Activated CD8-positive, alpha-beta memory T cell treated with anti-CD3 and anti-CD28 coated beads, Interleukin-2, amount 10 ng/mL, durations not matched to agents 7 days and 5 days (primary cell): ENCODE measurements around the gene LINGO4. TPM values are rescaled to one million over a fixed set of nuclear protein-coding genes. Genes with fewer than 3 reads are reported as not detected.

Experiments
- ATAC-seq: fragments of 150-1000 bp; cut with Tn5 transposase; one replicate; pipeline ENCODE4 v1.10.0; 2021; ENCODE audit warnings: moderate library complexity
- CTCF ChIA-PET: fragments of 350-600 bp; sonication (Branson Sonifier 250); formaldehyde crosslinking; loops from one replicate; lab custom pipeline; 2021; ENCODE audit warnings: antibody characterized with exemption; lab: Charles Lee
- DNase-seq: peaks from one replicate; pipeline ENCODE4 v3.0.0-alpha.2; 2020
- H3K27ac Mint-ChIP-seq: one replicate; pipeline ENCODE4 v1.8.0; 2021; ENCODE audit warnings: mild to moderate bottlenecking, mixed read lengths
- H3K27me3 Mint-ChIP-seq: one replicate; pipeline ENCODE4 v1.8.0; 2021; ENCODE audit warnings: mixed read lengths
- H3K36me3 Mint-ChIP-seq: one replicate; pipeline ENCODE4 v1.8.0; 2021; ENCODE audit warnings: mild to moderate bottlenecking, mixed read lengths
- H3K4me1 Mint-ChIP-seq: one replicate; pipeline ENCODE4 v1.8.0; 2021; ENCODE audit warnings: mixed read lengths
- H3K4me3 Mint-ChIP-seq: one replicate; pipeline ENCODE4 v1.8.0; 2021; ENCODE audit warnings: mild to moderate bottlenecking, moderate library complexity, mixed read lengths
- H3K9me3 Mint-ChIP-seq: one replicate; pipeline ENCODE4 v1.8.0; 2022; ENCODE audit warnings: low read depth, mixed read lengths
- total RNA-seq, 2 experiments: library from RNA; stranded (reverse); gene quantifications; one replicate each; pipeline ENCODE4 v1.2.3, GENCODE V29; 2021

LINGO4 gene
- total RNA-seq, 2 experiments from 2014 or later = 0.07 to 0.15 TPM

DNA sequence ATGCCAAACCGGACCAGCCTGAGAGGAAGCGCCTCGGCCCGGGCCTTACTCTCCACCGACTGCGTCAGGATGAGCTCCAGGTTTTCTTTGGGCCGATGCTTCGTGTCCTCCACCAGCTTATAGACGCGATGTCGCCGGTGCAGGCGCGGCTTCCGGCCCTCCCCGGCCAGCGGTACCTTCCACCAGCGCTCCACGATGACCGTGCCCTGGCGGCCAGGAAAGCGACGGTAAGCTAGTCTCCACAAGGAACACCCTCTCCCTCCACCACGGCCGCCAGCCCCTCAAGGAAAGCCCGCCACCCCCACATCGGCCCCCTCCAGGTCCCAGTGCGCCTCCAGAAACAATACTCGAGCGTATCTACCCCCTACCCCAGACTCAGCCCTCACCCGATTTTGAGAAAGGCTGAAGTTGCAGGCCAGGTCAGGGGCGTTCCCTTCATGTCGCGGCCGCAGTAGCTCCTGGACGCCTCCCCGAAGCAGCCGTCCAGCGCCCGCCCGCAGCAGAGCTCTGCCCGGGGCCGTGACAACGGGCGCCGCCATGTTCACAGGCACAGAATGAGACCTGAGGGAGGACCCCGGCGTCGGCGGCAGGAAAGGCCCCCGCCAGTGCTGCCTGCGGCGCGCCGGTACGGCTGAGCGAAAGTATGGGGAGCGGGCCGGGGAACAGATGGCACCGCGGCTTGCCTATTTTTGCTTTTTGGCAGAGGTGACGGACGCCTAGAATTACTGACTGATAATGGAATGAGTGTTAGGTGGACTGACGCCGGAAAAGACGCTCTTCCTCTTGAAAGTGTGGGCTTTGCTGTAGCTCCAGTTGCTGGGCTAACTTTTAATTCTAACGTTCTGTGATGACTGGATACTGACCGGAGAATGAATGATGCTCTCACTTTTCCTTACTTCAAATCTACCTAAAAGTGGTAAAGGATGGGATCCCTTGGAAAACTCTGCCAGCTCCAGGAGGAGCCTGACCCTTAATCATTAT is 42.0 kb downstream of the LINGO4 start, which contains the start of gene MRPL9:
TSS of gene MRPL9 (minus strand) at position 556 of the 981 bp plus-strand sequence. CDS start at position 539, 17 bp downstream.
- peak within 1 kb of the TSS; percentile 93 for H3K4me3 Mint-ChIP-seq
- peaks cover 26% of the 10 kb centered on the region for H3K36me3 Mint-ChIP-seq
- CTCF ChIA-PET = interaction anchor here (0.8 to 1.9 kb wide), 10 partner anchors 15 to 228 kb away, joined by 3 to 7 read pairs (median 4); partner anchors contain the start of gene C2CD4D
- peak; percentile 91 for DNase-seq
- peak within 1 kb of the TSS; percentile 98 for H3K27ac Mint-ChIP-seq
- no peaks in the 10 kb centered on the region for H3K27me3 Mint-ChIP-seq
- peak; percentile 99 for ATAC-seq
- no peaks in the 10 kb centered on the region for H3K9me3 Mint-ChIP-seq
- H3K4me1 Mint-ChIP-seq = peaks cover 33% of the 10 kb centered on the region

- H3K27ac Mint-ChIP-seq = peak overlapping the region; percentile 34
- CTCF ChIA-PET = no interaction called here
- peaks cover 42% of the 10 kb centered on the region for H3K4me1 Mint-ChIP-seq
- H3K4me3 Mint-ChIP-seq = no peak overlapping the region
- H3K9me3 Mint-ChIP-seq = no peaks in the 10 kb centered on the region
- H3K27me3 Mint-ChIP-seq = no peaks in the 10 kb centered on the region
- peaks cover 28% of the 10 kb centered on the region for H3K36me3 Mint-ChIP-seq
- DNase-seq = no peak
- no peak for ATAC-seq
Observed at GRCh38 chr1:151760597-151761385, 44.4 kb downstream of the LINGO4 start.

GRCh38 chr1:151759241-151759640 is 46.0 kb downstream of the LINGO4 start:
- peaks cover 28% of the 10 kb centered on the region for H3K36me3 Mint-ChIP-seq
- DNase-seq (no peak), ATAC-seq (no peak)
- H3K27me3 Mint-ChIP-seq = no peaks in the 10 kb centered on the region
- H3K4me1 Mint-ChIP-seq = peaks cover 39% of the 10 kb centered on the region
- H3K9me3 Mint-ChIP-seq = no peaks in the 10 kb centered on the region
- H3K4me3 Mint-ChIP-seq = no peak overlapping the region
- H3K27ac Mint-ChIP-seq = no peak overlapping the region
- CTCF ChIA-PET = interaction anchor here (1.2 to 1.3 kb wide), 2 partner anchors 24 to 61 kb away, joined by 3 to 5 read pairs; no protein-coding TSS in a partner anchor

- H3K4me1 Mint-ChIP-seq = peaks cover 20% of the 10 kb centered on the region
- peak overlapping the region; percentile 28 for H3K27ac Mint-ChIP-seq
- CTCF ChIA-PET = interaction anchor here (0.8 kb wide), 1 partner anchor 33 kb away, joined by 3 read pairs; no protein-coding TSS in a partner anchor
- no peak overlapping the region for H3K4me3 Mint-ChIP-seq
- peaks cover 21% of the 10 kb centered on the region for H3K36me3 Mint-ChIP-seq
- DNase-seq (no peak), ATAC-seq (peak; percentile 49)
- peaks cover 4% of the 10 kb centered on the region for H3K27me3 Mint-ChIP-seq
- no peaks in the 10 kb centered on the region for H3K9me3 Mint-ChIP-seq
Observed at GRCh38 chr1:151756291-151756690, 48.9 kb downstream of the LINGO4 start.

Other genes starting within 250 kb of the LINGO4 start
- gene SNX27, start 193.4 kb downstream of the LINGO4 start, total RNA-seq = 10 to 100 TPM; 26.0 to 27.7 TPM
- not detected for gene CELF3, start 88.6 kb downstream of the LINGO4 start, total RNA-seq
- not detected for gene RIIAD1, start 83.9 kb downstream of the LINGO4 start, total RNA-seq
- 100 to 1,000 TPM; 111 to 127 TPM for gene MRPL9, start 41.9 kb downstream of the LINGO4 start, total RNA-seq
- gene TDRKH, start 14.9 kb downstream of the LINGO4 start, total RNA-seq = 10 to 100 TPM; 16.4 to 17.1 TPM
- gene RORC, start 26.4 kb upstream of the LINGO4 start, total RNA-seq = 1 to 10 TPM in 1 of 2 experiments, under 1 TPM in 1; 0.30 to 1.3 TPM
- under 1 TPM; 0.33 to 0.96 TPM for gene C2CD4D, start 34.4 kb upstream of the LINGO4 start, total RNA-seq
- gene THEM5, start 48.3 kb upstream of the LINGO4 start, total RNA-seq = not detected
- 10 to 100 TPM; 19.1 to 20.9 TPM for gene THEM4, start 104.1 kb upstream of the LINGO4 start, total RNA-seq
- gene S100A10, start 188.4 kb upstream of the LINGO4 start, total RNA-seq = 100 to 1,000 TPM; 333 to 424 TPM
- gene S100A11, start 231.6 kb upstream of the LINGO4 start, total RNA-seq = 100 to 1,000 TPM; 300 to 330 TPM